Muscle layer of duodenum (tissue), 2 donors: Measurements from ENCODE around the gene MYBBP1A.
A peak's percentile ranks its signal among the peaks of the same experiment; 100 is the strongest.

Experiments
- H3K27ac ChIP-seq: one replicate; pipeline ENCODE4 v1.7.0; 2013; ENCODE audit warnings: mild to moderate bottlenecking, low read length
- H3K27me3 ChIP-seq: one replicate; pipeline ENCODE4 v1.7.0; 2013; ENCODE audit warnings: low read depth, mild to moderate bottlenecking, control low read depth, low read length
- H3K36me3 ChIP-seq, 2 donors: one replicate each; pipeline ENCODE4 v1.7.0; 2013; ENCODE audit warnings: low read length in 2 of 2, control low read depth in 1 of 2, mild to moderate bottlenecking in 1 of 2; ENCODE audit not compliant: insufficient read depth in 2 of 2, control insufficient read depth in 1 of 2
- H3K4me1 ChIP-seq, 2 donors: one replicate each; pipeline ENCODE4 v1.7.0; 2013; ENCODE audit warnings: low read length in 2 of 2, mild to moderate bottlenecking in 2 of 2, control low read depth in 1 of 2, moderate library complexity in 1 of 2; ENCODE audit not compliant: insufficient read depth in 2 of 2, control insufficient read depth in 1 of 2
- H3K4me3 ChIP-seq, 2 donors: one replicate each; pipeline ENCODE4 v1.7.0; 2013; ENCODE audit warnings: low read length in 2 of 2, low read depth in 1 of 2, mild to moderate bottlenecking in 1 of 2
- H3K9me3 ChIP-seq, 2 donors: one replicate each; pipeline ENCODE4 v1.7.0; 2013; ENCODE audit warnings: low read length in 2 of 2, control low read depth in 1 of 2, mild to moderate bottlenecking in 1 of 2; ENCODE audit not compliant: control insufficient read depth in 1 of 2
- donor health status: healthy.

Gene MYBBP1A

DNA sequence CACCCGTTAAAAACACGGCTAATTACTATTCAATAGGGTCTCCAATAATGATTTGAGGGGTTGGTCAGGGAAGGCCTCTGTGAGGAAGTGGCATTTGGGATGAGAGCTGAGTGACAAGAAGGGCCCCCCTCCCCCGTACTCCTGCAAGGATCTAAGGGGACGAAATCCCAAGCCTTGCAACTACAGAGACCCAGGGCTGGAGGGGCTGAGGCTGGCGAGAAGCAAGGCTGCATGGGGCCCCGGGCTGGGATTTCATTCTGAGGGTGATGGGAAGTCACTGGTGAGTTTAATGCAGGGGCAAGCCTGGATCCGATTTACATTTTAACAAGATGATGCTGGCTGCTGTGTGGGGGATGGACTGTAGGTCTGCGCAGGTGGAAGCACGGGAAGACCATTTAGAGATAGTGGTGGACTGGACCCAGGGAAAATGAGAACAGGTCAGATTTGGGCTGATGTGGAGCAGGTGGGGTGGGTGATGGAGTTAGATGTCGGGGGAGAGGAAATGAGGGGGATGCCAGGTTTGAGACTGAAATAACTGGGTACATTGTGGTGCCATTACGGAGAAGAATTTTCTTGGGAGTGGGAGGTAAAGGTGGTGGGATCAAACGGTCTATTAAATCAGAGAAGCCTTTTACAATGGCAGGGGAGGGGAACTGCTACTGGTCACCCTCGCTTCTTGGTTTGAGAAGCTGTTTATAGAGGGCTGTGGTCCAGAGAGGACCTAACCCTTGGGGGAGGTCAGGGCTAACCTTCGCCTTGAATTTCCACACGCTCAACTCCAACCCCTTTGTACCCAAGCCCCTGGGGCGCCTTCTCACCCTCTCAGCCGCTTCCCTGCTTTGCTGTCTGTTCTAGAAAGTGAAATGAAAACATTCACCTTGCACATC lies 932 bp upstream of the MYBBP1A start:
- peak overlapping the region; percentile 87 to 97 for H3K4me3 ChIP-seq
- H3K27ac ChIP-seq: peak overlapping the region; percentile 88
- H3K9me3 ChIP-seq: no peaks in the 10 kb centered on the region
- H3K4me1 ChIP-seq: peaks cover 14 to 22% of the 10 kb centered on the region in 2 donors
- peaks cover 20 to 25% of the 10 kb centered on the region in 2 donors for H3K36me3 ChIP-seq
- H3K27me3 ChIP-seq: no peaks in the 10 kb centered on the region

DNA sequence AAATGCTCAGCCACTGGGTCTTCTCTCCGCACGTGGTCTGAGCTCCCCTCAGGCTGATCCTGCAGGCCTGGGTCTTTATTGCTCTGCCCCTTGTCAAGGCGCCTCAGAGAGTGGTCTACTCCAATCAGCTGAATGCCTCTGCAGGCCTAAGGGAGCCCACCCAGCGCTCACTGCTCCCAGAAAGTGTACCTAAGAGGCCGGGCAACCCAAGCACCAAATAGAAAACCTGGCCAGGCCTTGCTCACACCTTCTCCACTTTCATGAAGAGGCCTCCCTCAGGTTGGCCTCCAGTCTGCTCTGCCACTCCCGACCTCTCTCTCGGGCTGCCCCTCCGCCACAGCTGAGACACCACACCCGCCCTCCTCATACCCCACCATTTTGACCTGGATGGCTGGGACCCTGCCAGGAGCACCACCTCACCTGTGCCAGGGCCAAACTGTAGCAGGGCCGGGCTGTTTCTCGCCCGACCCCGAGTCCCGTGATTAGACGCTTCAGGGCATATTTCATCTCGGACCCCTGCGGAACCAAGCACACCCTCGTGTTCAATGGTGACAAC lies 665 bp downstream of the MYBBP1A start:
- H3K9me3 ChIP-seq: no peaks in the 10 kb centered on the region
- peak overlapping the region; percentile 39 for H3K27ac ChIP-seq
- H3K4me1 ChIP-seq: peaks cover 14 to 22% of the 10 kb centered on the region in 2 donors
- H3K4me3 ChIP-seq: peak overlapping the region; percentile 87 to 97
- H3K27me3 ChIP-seq: no peaks in the 10 kb centered on the region
- peaks cover 27 to 32% of the 10 kb centered on the region in 2 donors for H3K36me3 ChIP-seq

DNA sequence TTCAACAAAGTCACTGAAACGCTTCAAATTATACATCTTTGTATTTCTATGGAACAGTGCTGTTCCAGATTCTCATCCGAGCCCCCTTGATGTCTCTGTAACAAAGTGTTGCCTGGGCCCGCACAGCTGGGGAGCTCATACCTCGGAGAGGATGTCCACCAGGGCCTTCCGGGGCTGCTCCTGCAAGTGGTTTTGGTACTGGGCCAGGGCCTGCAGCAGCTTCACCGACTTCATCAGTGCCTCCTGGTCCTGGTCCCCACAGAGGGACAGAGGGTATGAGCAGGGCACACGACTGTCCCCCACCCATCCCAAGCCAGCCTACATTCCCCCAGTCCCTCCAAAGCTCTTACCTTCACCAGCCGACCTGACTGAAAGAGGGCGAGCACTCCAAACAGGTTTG lies 1.5 kb downstream of the MYBBP1A start:
- peaks cover 34 to 40% of the 10 kb centered on the region in 2 donors for H3K36me3 ChIP-seq
- peaks cover 14 to 22% of the 10 kb centered on the region in 2 donors for H3K4me1 ChIP-seq
- H3K27me3 ChIP-seq: no peaks in the 10 kb centered on the region
- H3K4me3 ChIP-seq: peak overlapping the region; percentile 87 to 97
- no peaks in the 10 kb centered on the region for H3K9me3 ChIP-seq
- H3K27ac ChIP-seq: no peak overlapping the region

DNA sequence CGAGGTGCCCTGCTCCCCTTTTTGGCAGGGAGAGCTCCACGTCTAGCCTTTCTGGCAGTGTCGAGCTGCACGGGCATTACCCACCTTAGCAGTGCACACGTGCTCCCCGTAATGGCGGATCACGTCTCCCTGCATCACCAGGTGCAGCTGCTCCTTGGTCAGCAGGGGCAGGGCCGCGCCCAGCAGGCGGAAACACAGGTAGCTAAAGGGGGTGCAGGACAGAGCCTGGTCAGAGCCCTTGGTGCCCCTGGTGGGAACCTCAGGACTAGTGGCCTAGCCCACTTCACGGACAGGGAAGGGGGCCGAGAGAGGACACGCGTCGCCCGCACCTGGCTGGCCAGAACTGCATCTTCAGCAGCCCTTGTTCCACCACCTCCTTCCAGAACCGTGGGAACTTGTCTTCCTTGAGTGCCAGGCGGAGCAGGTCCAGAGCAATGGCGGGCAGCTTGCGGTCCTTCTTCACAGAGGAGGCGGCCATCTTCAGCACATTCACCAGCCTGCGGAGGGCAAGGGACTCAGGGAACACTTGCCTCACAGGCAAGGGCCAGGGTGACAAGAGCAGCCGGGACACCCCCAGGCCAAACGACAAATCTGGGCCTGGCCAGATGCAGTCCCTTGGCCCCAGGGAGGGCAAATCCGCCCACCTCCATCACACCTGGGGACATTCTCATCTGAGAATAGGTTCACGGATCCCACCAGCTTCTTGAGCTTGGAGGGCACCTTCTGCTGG lies 3.2 kb downstream of the MYBBP1A start:
- H3K36me3 ChIP-seq: peaks cover 48 to 57% of the 10 kb centered on the region in 2 donors
- no peak overlapping the region for H3K27ac ChIP-seq
- peaks cover 14 to 22% of the 10 kb centered on the region in 2 donors for H3K4me1 ChIP-seq
- no peaks in the 10 kb centered on the region for H3K9me3 ChIP-seq
- no peak overlapping the region for H3K4me3 ChIP-seq
- no peaks in the 10 kb centered on the region for H3K27me3 ChIP-seq

DNA sequence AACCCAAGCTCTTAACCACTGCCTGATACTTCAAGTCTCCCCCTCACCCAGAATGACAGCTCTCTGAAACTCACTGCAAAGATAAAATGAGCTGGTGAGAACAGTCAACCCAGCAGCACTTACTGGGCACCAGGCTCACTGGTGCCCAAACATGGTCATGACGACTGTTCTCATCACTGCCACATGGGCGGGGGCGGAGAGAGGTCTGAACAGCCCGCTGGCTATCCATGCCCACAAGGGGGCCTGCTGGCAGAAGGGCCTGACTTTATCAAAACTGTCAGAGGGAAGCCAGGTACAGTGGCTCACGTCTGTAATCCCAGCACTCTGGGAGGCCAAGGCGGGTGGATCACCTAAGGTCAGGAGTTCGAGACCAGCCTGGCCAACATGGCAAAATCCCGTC lies 4.0 kb downstream of the MYBBP1A start:
- no peak overlapping the region for H3K4me3 ChIP-seq
- H3K4me1 ChIP-seq: peaks cover 14 to 20% of the 10 kb centered on the region in 2 donors
- H3K27me3 ChIP-seq: no peaks in the 10 kb centered on the region
- no peaks in the 10 kb centered on the region for H3K9me3 ChIP-seq
- H3K36me3 ChIP-seq: peaks cover 48 to 65% of the 10 kb centered on the region in 2 donors
- H3K27ac ChIP-seq: no peak overlapping the region

DNA sequence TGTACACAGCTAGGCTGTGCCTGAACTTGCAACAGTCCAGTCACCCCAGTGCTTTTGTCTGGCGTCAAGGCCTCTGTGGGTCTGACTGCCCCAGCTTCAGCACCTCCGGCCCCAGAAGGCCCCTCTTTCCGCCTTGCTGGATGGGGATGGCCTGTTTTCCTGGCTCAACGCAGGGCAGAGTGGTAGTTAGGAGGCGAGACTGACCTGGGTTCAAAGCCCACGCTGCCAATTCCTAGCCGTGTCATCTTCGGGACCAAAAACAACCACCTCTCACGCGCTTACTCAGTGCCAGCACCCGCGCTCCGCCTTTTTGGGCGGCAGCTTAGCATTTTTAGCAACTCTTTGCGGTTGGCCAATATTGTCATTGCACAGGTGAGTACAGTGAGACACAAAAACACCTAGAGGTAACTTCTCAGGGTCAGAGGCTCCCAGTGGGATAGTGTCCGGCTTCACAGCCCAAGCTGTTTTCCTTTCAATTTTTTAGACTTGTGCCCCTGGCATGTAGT lies 4.6 kb downstream of the MYBBP1A start:
- Histone ChIP-seq H3K36me3 (peaks cover 48 to 70% of the 10 kb centered on the region in 2 donors), H3K4me3 (no peak overlapping the region), H3K9me3 (no peaks in the 10 kb centered on the region), H3K27ac (no peak overlapping the region), H3K27me3 (no peaks in the 10 kb centered on the region), H3K4me1 (peaks cover 9 to 15% of the 10 kb centered on the region in 2 donors)

DNA sequence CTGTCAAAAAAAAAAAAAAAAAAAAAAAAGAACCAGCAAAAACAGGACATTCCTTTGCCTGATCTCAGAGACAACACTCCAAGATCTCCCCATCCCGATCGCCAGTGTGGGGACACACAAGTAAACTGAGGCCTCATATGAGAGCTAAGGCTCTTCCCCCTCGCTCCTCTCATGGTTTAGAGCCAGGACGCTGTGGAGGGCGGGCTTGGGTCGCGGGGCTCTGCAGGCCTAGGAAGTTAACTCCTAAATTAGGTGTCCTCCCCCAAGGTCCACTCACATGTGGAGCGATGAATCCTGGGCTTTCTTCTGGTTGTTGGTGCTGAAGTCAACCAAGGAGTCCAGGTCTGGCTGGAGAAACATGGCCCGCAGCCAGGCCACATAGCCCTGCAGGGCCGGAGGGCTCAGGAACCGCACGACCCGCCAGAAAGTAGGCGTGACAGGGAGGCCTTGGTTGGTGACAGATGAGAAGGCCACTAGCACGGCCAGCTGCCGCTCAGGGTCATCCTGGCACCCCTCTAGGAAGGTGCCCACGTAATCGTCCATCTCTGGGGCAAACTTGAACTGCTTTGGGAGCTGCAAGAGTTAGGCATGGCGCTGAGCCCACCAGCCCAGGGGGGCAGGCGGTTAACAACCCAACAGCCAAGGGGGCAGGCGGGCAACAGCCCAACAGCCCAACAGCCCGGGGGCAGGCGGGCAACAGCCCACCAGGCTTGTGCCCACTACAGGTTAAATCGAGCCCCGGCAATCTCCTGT lies 5.2 kb downstream of the MYBBP1A start:
- Histone ChIP-seq H3K4me1 (peaks cover 9 to 14% of the 10 kb centered on the region in 2 donors), H3K9me3 (no peaks in the 10 kb centered on the region), H3K36me3 (peaks cover 48 to 77% of the 10 kb centered on the region in 2 donors), H3K27ac (no peak overlapping the region), H3K4me3 (no peak overlapping the region), H3K27me3 (no peaks in the 10 kb centered on the region)

DNA sequence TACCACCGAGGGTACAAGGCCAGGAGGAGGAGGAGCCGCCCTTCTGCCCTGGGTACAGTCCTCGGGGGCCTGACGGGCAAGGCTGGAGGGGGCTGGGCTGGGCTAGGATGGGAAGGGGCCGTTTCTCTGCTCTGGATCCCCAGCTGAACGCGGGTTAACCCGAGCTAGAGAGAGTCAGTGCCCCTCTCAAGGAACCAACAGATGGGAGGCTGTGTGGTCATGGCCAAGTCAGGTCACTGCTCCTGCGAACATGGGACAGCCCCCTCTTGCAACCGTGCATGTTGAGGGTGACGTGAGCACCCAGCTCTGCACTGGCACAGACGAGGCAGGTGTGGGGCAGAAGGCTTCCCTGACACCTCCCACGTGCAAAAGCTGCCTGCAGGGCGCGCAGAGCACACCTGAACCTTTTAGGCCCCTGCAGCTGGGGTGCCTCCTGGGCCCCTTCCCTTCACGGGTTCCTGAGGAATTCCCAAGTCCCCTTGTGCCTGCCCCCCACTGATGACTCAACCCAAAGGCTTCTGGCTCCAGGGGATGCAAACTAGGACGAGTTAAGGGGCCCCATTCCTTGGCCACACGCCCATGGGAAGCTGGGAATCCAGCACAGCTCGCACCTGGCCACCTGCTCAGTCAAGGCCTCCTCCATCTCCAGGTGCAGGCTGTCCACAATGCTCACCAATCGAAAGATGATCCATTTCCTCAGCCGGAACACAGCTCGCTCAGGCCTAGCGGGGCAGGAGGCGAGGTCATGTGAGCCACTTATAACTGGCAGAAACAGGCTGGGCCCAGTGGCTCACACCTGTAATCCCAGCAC lies 6.3 kb downstream of the MYBBP1A start:
- Histone ChIP-seq H3K4me1 (peaks cover 3 to 4% of the 10 kb centered on the region in 2 donors), H3K9me3 (no peaks in the 10 kb centered on the region), H3K27ac (no peak overlapping the region), H3K36me3 (peaks cover 48 to 82% of the 10 kb centered on the region in 2 donors), H3K27me3 (no peaks in the 10 kb centered on the region), H3K4me3 (no peak overlapping the region)

DNA sequence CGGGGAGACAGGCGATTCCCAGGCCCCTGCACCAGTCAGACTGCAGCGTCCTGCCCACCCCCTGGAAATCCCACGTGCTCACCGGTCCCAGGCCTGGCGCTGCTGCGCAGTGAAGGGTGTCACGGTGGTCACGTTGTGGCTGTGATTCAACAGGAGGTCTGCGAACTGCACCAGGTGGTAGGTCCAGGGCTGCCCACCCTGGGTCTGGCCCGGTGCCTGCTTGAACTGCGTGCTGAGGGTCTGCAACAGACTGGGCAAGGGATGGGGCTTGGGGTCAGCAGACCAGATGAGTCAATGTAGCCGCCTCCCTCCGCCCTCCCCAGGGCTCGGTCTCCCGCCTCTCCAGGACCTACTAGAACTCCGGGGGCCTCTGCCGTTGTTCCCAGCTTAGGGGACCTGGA lies 7.1 kb downstream of the MYBBP1A start:
- Histone ChIP-seq H3K27me3 (no peaks in the 10 kb centered on the region), H3K4me3 (no peak overlapping the region), H3K27ac (no peak overlapping the region), H3K36me3 (peaks cover 40 to 82% of the 10 kb centered on the region in 2 donors), H3K9me3 (no peaks in the 10 kb centered on the region), H3K4me1 (no peaks in the 10 kb centered on the region)
